ENCODE data around the gene ODF4. TPM values are rescaled to one million over a fixed set of nuclear protein-coding genes. Genes with fewer than 3 reads are reported as not detected.
"Not testable (repeated sequence)": the region's sequence is repeated elsewhere in the genome, so short reads cannot be mapped to it uniquely, and the experiment has no call there.

The ODF4 gene
- total RNA-seq, 1 donor from 2014 or later = not detected

GRCh38 chr17:8376271-8377067, 36.8 kb downstream of the ODF4 start, which contains the start of gene KRABD2:
Gene KRABD2 (minus strand): TSS chr17:8376704.
- Histone ChIP-seq H3K27me3 (ENCODE audit: low read depth) (no peaks in the 10 kb centered on the region), H3K9me3 (replicated peaks) (no peaks in the 10 kb centered on the region), H3K4me3 (peak within 1 kb of the TSS; percentile 92), H3K27ac (replicated peaks) (peak within 1 kb of the TSS; percentile 98), H3K4me1 (peaks cover 66% of the 10 kb centered on the region), H3K36me3 (peaks cover 50% of the 10 kb centered on the region)
- intact Hi-C loops (cut with micrococcal nuclease) = no loop called here
- DNase-seq = peak; percentile 92
- TF ChIP-seq CTCF (IDR thresholded peaks at IDR 0.05; ENCODE audit: borderline replicate concordance) = peak; percentile 75

- intact Hi-C loops (cut with micrococcal nuclease) = no loop called here
- H3K4me1 ChIP-seq = peaks cover 66% of the 10 kb centered on the region
- peak overlapping the region; percentile 98 for H3K27ac ChIP-seq (replicated peaks)
- H3K36me3 ChIP-seq = peaks cover 52% of the 10 kb centered on the region
- H3K4me3 ChIP-seq = no peak overlapping the region
- H3K27me3 ChIP-seq (ENCODE audit: low read depth) = no peaks in the 10 kb centered on the region
- H3K9me3 ChIP-seq (replicated peaks) = no peaks in the 10 kb centered on the region
- TF ChIP-seq CTCF (IDR thresholded peaks at IDR 0.05; ENCODE audit: borderline replicate concordance) = no peak
- no peak for DNase-seq
These were observed 37.8 kb downstream of the ODF4 start for GRCh38 chr17:8377422-8377821.

- H3K27me3 ChIP-seq (ENCODE audit: low read depth); H3K9me3 ChIP-seq (replicated peaks); DNase-seq; H3K27ac ChIP-seq (replicated peaks); H3K4me3 ChIP-seq; intact Hi-C loops (cut with micrococcal nuclease): not testable (repeated sequence)
- H3K36me3 ChIP-seq = peaks cover 52% of the 10 kb centered on the region
- H3K4me1 ChIP-seq = peaks cover 69% of the 10 kb centered on the region
These were observed 38.5 kb downstream of the ODF4 start for GRCh38 chr17:8378117-8378516.

- H3K36me3 ChIP-seq = peaks cover 52% of the 10 kb centered on the region
- TF ChIP-seq CTCF (IDR thresholded peaks at IDR 0.05; ENCODE audit: borderline replicate concordance) = no peak
- peaks cover 78% of the 10 kb centered on the region for H3K4me1 ChIP-seq
- DNase-seq = no peak
- intact Hi-C loops (cut with micrococcal nuclease) = no loop called here
- H3K9me3 ChIP-seq (replicated peaks) = no peaks in the 10 kb centered on the region
- no peaks in the 10 kb centered on the region for H3K27me3 ChIP-seq (ENCODE audit: low read depth)
- no peak overlapping the region for H3K27ac ChIP-seq (replicated peaks)
- H3K4me3 ChIP-seq = no peak overlapping the region
These were observed 40.4 kb downstream of the ODF4 start for GRCh38 chr17:8380049-8380448.

- Histone ChIP-seq H3K4me3 (peak overlapping the region; percentile 96), H3K9me3 (replicated peaks) (no peaks in the 10 kb centered on the region), H3K27me3 (ENCODE audit: low read depth) (no peaks in the 10 kb centered on the region), H3K4me1 (peaks cover 58% of the 10 kb centered on the region), H3K36me3 (peaks cover 48% of the 10 kb centered on the region), H3K27ac (replicated peaks) (peak overlapping the region; percentile 88)
- no peak for TF ChIP-seq CTCF (IDR thresholded peaks at IDR 0.05; ENCODE audit: borderline replicate concordance)
- no peak for DNase-seq
- intact Hi-C loops (cut with micrococcal nuclease) = no loop called here
These were observed 42.6 kb downstream of the ODF4 start for GRCh38 chr17:8382052-8382879.

GRCh38 chr17:8382880-8383142, 43.2 kb downstream of the ODF4 start:
- Histone ChIP-seq H3K4me1 (peaks cover 56% of the 10 kb centered on the region), H3K36me3 (peaks cover 42% of the 10 kb centered on the region), H3K4me3 (peak overlapping the region; percentile 96), H3K27me3 (ENCODE audit: low read depth) (no peaks in the 10 kb centered on the region), H3K9me3 (replicated peaks) (no peaks in the 10 kb centered on the region), H3K27ac (replicated peaks) (peak overlapping the region; percentile 88)
- no peak for DNase-seq
- no peak for TF ChIP-seq CTCF (IDR thresholded peaks at IDR 0.05; ENCODE audit: borderline replicate concordance)
- intact Hi-C loops (cut with micrococcal nuclease) = no loop called here
